NCI-H2081 (cell line): ENCODE data around the gene MNDA.
"Not testable (repeated sequence)": the region's sequence is repeated elsewhere in the genome, so short reads cannot be mapped to it uniquely, and the experiment has no call there.

Experiments used
- DNase-seq, 2 experiments: peaks; one replicate each; lab custom pipeline; 2025; lab: John Stamatoyannopoulos, UW

MNDA gene

GRCh38 chr1:158839566-158839965 lies 8.4 kb downstream of the MNDA start:
- DNase-seq: no peak

GRCh38 chr1:158840236-158840635 lies 9.1 kb downstream of the MNDA start:
- DNase-seq: no peak

- no peak for DNase-seq
Observed at GRCh38 chr1:158864595-158864994, 33.4 kb downstream of the MNDA start.

- DNase-seq: not testable (repeated sequence)
Observed at GRCh38 chr1:158870438-158870837, 39.3 kb downstream of the MNDA start.

GRCh38 chr1:158873141-158873540 lies 42.0 kb downstream of the MNDA start:
- DNase-seq: no peak

- DNase-seq: no peak
Observed at GRCh38 chr1:158893654-158894053, 62.5 kb downstream of the MNDA start.

GRCh38 chr1:158898722-158899121 lies 67.6 kb downstream of the MNDA start:
- no peak for DNase-seq
